Aorta (tissue), 5 donors: Measurements from ENCODE around the gene SORBS1. TPM values are rescaled to one million over a fixed set of nuclear protein-coding genes. Genes with fewer than 3 reads are reported as not detected.
A peak's percentile ranks its signal among the peaks of the same experiment; 100 is the strongest.
"Not testable (repeated sequence)": the region's sequence is repeated elsewhere in the genome, so short reads cannot be mapped to it uniquely, and the experiment has no call there.

Experiments used
- ATAC-seq: fragments of 200-7000 bp; cut with Tn5 transposase; one replicate; pipeline ENCODE4 v1.9.1; 2022; ENCODE audit warnings: moderate library complexity; ENCODE audit not compliant: low FRiP score
- DNase-seq, 2 donors: peaks; one replicate each; pipeline ENCODE4 v3.0.0-alpha.2; 2020
- H3K27ac ChIP-seq, 2 donors: one replicate each; pipeline ENCODE4 v1.5.1; 2013; ENCODE audit warnings: low read length in 2 of 2, mild to moderate bottlenecking in 2 of 2, moderate library complexity in 2 of 2, control low read depth in 1 of 2, inconsistent platforms in 1 of 2, low read depth in 1 of 2
- H3K27me3 ChIP-seq, 2 donors: one replicate each; pipeline ENCODE4 v1.6.1; 2013; ENCODE audit warnings: control low read depth in 1 of 2, low read length in 1 of 2, mild to moderate bottlenecking in 1 of 2, moderate library complexity in 1 of 2; ENCODE audit not compliant: insufficient read depth in 2 of 2, control insufficient read depth in 1 of 2
- H3K36me3 ChIP-seq, 2 donors: one replicate each; pipeline ENCODE4 v1.6.1; 2013; ENCODE audit warnings: control low read depth in 1 of 2, low read length in 1 of 2, mild to moderate bottlenecking in 1 of 2; ENCODE audit not compliant: insufficient read depth in 2 of 2, control insufficient read depth in 1 of 2
- H3K4me1 ChIP-seq, 2 donors: one replicate each; pipeline ENCODE4 v1.6.1; 2013; ENCODE audit warnings: low read length in 2 of 2, control low read depth in 1 of 2, mild to moderate bottlenecking in 1 of 2, moderate library complexity in 1 of 2; ENCODE audit not compliant: insufficient read depth in 2 of 2, control insufficient read depth in 1 of 2
- H3K4me3 ChIP-seq, 2 donors: one replicate each; pipeline ENCODE4 v1.5.1; 2013; ENCODE audit warnings: low read length in 2 of 2, control low read depth in 1 of 2, mild to moderate bottlenecking in 1 of 2
- H3K9me3 ChIP-seq: one replicate; pipeline ENCODE4 v1.6.1; 2013; ENCODE audit warnings: mild to moderate bottlenecking, low read length; ENCODE audit not compliant: control insufficient read depth
- WGBS, 2 donors: extraction: QIAGEN DNeasy Blood & Tissue Kit; methylation state at CpG; one replicate each; pipeline ENCODE4 v1.1.7; 2013; 5-methylcytosine and 5-hydroxymethylcytosine counted together
- intact Hi-C, 2 donors: fragments of 100-400 bp; cut with DNase I; formaldehyde crosslinking; loops; one replicate each; pipeline versions ENCODE4 v1.14.2 to v1.15.0; 2022
- polyA plus RNA-seq, 2 donors: library from polyadenylated mRNA; stranded (reverse); fragments of 200-250 nt; gene quantifications; one replicate each; pipeline ENCODE4 v1.2.3, GENCODE V29; 2013
- total RNA-seq, 2 donors: library from RNA; stranded (reverse); fragmentation: NEBNext Ultra II Directional; extraction: Animal tissue kit (Norgen Biotek cat#: 25700); gene quantifications; one replicate each; pipeline ENCODE4 v1.2.1, GENCODE V29; 2021
- donor health status: healthy with polysubstance abuse.
- donor health status: Bipolar disorder and iron deficiency.
- donor health status: DM: no; HTN: no; CAD: no.
- donor health status: DM: no; HTN: no; CAD: no.
- donor health status: DM: yes; HTN: yes; CAD: no.

SORBS1 gene
- total and polyA plus RNA-seq, 4 donors: 371 to 1,478 (median 482) TPM

DNA sequence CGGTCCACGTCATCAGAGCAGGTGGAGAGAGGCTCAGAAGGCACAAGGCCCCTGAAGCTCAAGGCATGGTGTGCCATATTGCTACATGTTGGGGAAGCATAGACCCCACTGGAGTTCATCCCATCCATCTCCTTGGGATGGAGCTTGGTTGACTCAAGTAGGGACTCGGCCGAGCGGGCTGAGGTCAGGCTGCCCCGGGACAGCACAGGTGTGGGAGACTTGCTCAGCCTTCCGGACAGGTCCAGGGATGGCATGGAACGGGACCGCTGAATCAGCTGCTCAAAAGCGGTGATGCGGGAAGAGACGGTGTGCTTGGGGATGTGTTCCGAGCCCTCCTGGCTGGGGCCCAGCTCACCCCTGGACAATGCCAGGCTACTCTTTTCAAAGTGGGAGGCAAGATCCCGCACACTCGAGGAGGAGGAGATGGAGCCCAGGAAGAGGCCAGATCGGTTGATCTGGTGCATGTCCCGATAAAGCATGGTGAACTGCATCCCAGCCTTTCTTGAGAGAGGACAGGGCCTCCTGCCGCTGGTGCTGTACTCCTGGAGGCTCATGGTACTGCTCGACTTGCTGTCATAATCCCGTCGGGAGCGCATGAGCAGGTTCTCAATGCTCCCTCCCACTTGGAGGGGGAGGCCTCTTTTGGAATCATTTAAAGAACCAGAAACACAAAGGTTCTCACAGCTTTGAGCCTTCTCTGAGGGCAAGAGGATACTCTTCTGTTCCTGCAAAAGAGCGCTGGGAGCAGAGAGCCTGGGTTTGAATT is 204.8 kb downstream of the SORBS1 start:
- intact Hi-C loops: no loop called here
- ATAC-seq: no peak
- Histone ChIP-seq H3K9me3 (no peaks in the 10 kb centered on the region), H3K27ac (no peak overlapping the region), H3K36me3 (peaks cover 0 to 11% of the 10 kb centered on the region in 2 donors), H3K4me3 (no peak overlapping the region), H3K4me1 (no peaks in the 10 kb centered on the region), H3K27me3 (no peaks in the 10 kb centered on the region)
- 75 to 77% methylated on average over 23 of the region's 23 CpGs for WGBS, 2 donors
- no peak for DNase-seq

- no peak overlapping the region for H3K4me3 ChIP-seq
- ATAC-seq: no peak
- WGBS, 2 donors: 24 to 25% methylated on average over 7 of the region's 7 CpGs
- H3K36me3 ChIP-seq: peaks cover 0 to 11% of the 10 kb centered on the region in 2 donors
- H3K4me1 ChIP-seq: no peaks in the 10 kb centered on the region
- DNase-seq: no peak
- no peaks in the 10 kb centered on the region for H3K9me3 ChIP-seq
- H3K27me3 ChIP-seq: no peaks in the 10 kb centered on the region
- intact Hi-C loops: no loop called here
- no peak overlapping the region for H3K27ac ChIP-seq
These were observed 205.9 kb downstream of the SORBS1 start for GRCh38 chr10:95355301-95355700.

- no peak for ATAC-seq
- Histone ChIP-seq H3K4me3 (no peak overlapping the region), H3K36me3 (peaks cover 0 to 11% of the 10 kb centered on the region in 2 donors), H3K27me3 (no peaks in the 10 kb centered on the region), H3K9me3 (no peaks in the 10 kb centered on the region), H3K27ac (no peak overlapping the region), H3K4me1 (no peaks in the 10 kb centered on the region)
- no peak for DNase-seq
- intact Hi-C loops: no loop called here
These were observed 207.1 kb downstream of the SORBS1 start for GRCh38 chr10:95354110-95354509.

- H3K36me3 ChIP-seq: peaks cover 0 to 14% of the 10 kb centered on the region in 2 donors
- DNase-seq: no peak
These were observed 208.0 kb downstream of the SORBS1 start for GRCh38 chr10:95353123-95353522.

DNA sequence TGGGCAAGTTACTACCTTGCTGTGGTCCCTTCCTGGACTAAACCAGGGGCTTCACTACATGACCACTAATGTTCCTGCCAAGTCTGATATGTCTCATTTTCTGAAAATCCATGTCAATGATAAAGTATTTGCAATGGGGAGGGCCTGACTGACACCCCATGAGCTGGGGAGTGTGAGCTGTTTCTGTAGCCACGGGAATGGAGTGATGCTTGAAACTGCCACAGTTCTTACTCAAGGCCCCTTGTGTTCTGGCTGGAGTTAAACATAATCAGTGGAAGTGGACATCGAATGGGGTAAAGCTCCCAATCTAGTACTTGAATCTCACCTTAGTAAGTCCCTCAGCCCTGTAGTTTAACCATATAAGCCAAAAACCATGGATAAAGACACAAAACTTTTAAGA is 208.5 kb downstream of the SORBS1 start:
- peaks cover 0 to 14% of the 10 kb centered on the region in 2 donors for H3K36me3 ChIP-seq
- no peak overlapping the region for H3K4me3 ChIP-seq
- no peak overlapping the region for H3K27ac ChIP-seq
- no peak for DNase-seq
- no peaks in the 10 kb centered on the region for H3K9me3 ChIP-seq
- no peak for ATAC-seq
- WGBS, 2 donors: 48 to 54% methylated on average over 2 of the region's 2 CpGs
- intact Hi-C loops: no loop called here
- H3K27me3 ChIP-seq: no peaks in the 10 kb centered on the region
- no peaks in the 10 kb centered on the region for H3K4me1 ChIP-seq

More at GRCh38 chr10:95353123-95353522, 208.0 kb downstream of the SORBS1 start:
- H3K9me3 ChIP-seq: no peaks in the 10 kb centered on the region
- no peak for ATAC-seq
- H3K27me3 ChIP-seq: no peaks in the 10 kb centered on the region
- H3K4me1 ChIP-seq: no peaks in the 10 kb centered on the region
- intact Hi-C loops: no loop called here
- H3K27ac ChIP-seq: no peak overlapping the region
- no peak overlapping the region for H3K4me3 ChIP-seq

- peaks cover 0 to 12% of the 10 kb centered on the region in 2 donors for H3K36me3 ChIP-seq
- no peaks in the 10 kb centered on the region for H3K4me1 ChIP-seq
- H3K27ac ChIP-seq: peak overlapping the region in 1 of 2 donors; percentile 61
- ATAC-seq (peak; percentile 68), DNase-seq (no peak)
- no peaks in the 10 kb centered on the region for H3K27me3 ChIP-seq
- 0 to 8% methylated on average over 2 of the region's 2 CpGs for WGBS, 2 donors
- H3K9me3 ChIP-seq: no peaks in the 10 kb centered on the region
- intact Hi-C loops: no loop called here
- H3K4me3 ChIP-seq: no peak overlapping the region
These were observed 210.3 kb downstream of the SORBS1 start for GRCh38 chr10:95350830-95351228.

- DNase-seq: no peak
- Histone ChIP-seq H3K27me3 (no peaks in the 10 kb centered on the region), H3K9me3 (no peaks in the 10 kb centered on the region), H3K4me1 (no peaks in the 10 kb centered on the region), H3K36me3 (peaks cover 0 to 13% of the 10 kb centered on the region in 2 donors), H3K27ac (peak overlapping the region in 1 of 2 donors; percentile 6), H3K4me3 (no peak overlapping the region)
- 17 to 33% methylated on average over 6 of the region's 6 CpGs for WGBS, 2 donors
- peak; percentile 71 for ATAC-seq
- intact Hi-C loops: no loop called here
These were observed 210.8 kb downstream of the SORBS1 start for GRCh38 chr10:95350219-95350829.

DNA sequence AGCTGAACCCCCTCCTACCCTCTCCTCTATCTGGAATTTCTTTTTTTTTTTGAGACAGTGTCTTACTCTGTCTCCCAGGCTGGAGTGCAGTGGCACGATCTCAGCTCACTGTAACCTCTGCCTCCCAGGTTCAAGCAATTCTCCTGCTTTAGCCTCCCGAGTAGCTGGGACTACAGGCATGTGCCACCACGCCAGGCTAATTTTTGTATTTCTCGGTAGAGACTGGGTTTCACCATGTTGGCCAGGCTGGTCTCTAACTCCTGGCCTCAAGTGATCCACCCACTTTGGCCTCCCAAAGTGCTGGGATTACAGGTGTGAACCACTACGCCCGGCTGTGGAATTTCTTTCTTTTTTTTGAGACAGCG is 213.8 kb downstream of the SORBS1 start:
- H3K9me3 ChIP-seq, H3K4me1 ChIP-seq, DNase-seq, ATAC-seq, H3K4me3 ChIP-seq, H3K27me3 ChIP-seq, intact Hi-C loops, H3K27ac ChIP-seq: not testable (repeated sequence)
- WGBS, 2 donors: 86 to 89% methylated on average over 7 of the region's 7 CpGs
- H3K36me3 ChIP-seq: peaks cover 0 to 11% of the 10 kb centered on the region in 2 donors
